ENCODE measurements around the gene COA6. TPM values are rescaled to one million over a fixed set of nuclear protein-coding genes. Genes with fewer than 3 reads are reported as not detected.

COA6 gene
- total RNA-seq, 1 experiment from 2014 or later, result 34.1 TPM

GRCh38 chr1:234433563-234434285 is 60.5 kb downstream of the COA6 start:
- CTCF ChIA-PET, result interaction anchor here (0.5 kb wide), 1 partner anchor 96 kb away, joined by 4 read pairs; no protein-coding TSS in a partner anchor

More at GRCh38 chr1:234433563-234434285, 60.5 kb downstream of the COA6 start:
- Histone ChIP-seq H3K4me2 (ENCODE audit: low read length) (no peak overlapping the region), H3K4me1 (ENCODE audit: control insufficient read depth in 1 of 2, insufficient read depth in 2 of 2, low read length in 2 of 2) (no peaks in the 10 kb centered on the region), H4K20me1 (ENCODE audit: insufficient read depth) (no peaks in the 10 kb centered on the region), H3K27me3 (ENCODE audit: insufficient read depth, low read length) (no peaks in the 10 kb centered on the region), H2AFZ (ENCODE audit: low read depth, low read length, poor library complexity, severe bottlenecking) (no peak overlapping the region), H3K9me3 (ENCODE audit: control insufficient read depth in 1 of 2, insufficient read depth in 1 of 2, low read depth in 1 of 2, low read length in 2 of 2) (no peaks in the 10 kb centered on the region), H3K9ac (ENCODE audit: low read length) (no peak overlapping the region), H3K9me2 (ENCODE audit: insufficient read depth) (no peaks in the 10 kb centered on the region), H3K79me2 (ENCODE audit: insufficient read depth, low read length) (no peaks in the 10 kb centered on the region), H3K36me3 (ENCODE audit: control insufficient read depth in 1 of 2, insufficient read depth in 2 of 2, low read length in 2 of 2) (peaks cover 0 to 2% of the 10 kb centered on the region in 2 experiments; a peak in 1 of 4 replicates), H3K27ac (ENCODE audit: low read depth, low read length) (no peak overlapping the region), H3K4me3 (replicated peaks in 1 of 2; ENCODE audit: low read depth in 1 of 2, low read length in 2 of 2) (no peak overlapping the region)
- no peak for TF ChIP-seq POLR2AphosphoS5 (IDR thresholded peaks at IDR 0.05; ENCODE audit: low read depth, low read length)
- no peak for TF ChIP-seq ATF3 (IDR thresholded peaks at IDR 0.05)
- no peak for TF ChIP-seq FOSL1 (IDR thresholded peaks at IDR 0.05; ENCODE audit: low read depth)
- no peak for TF ChIP-seq EZH2 (IDR thresholded peaks at IDR 0.05)
- no peak for TF ChIP-seq ZFX (IDR thresholded peaks at IDR 0.05)
- no peak for TF ChIP-seq TCF7L2 (IDR thresholded peaks at IDR 0.05; ENCODE audit: borderline replicate concordance, extremely low read depth, insufficient read depth, insufficient read length)
- TF ChIP-seq SP1 (IDR thresholded peaks at IDR 0.05; ENCODE audit: low read depth), result no peak
- TF ChIP-seq POLR2A (IDR thresholded peaks at IDR 0.05; ENCODE audit: borderline replicate concordance, extremely low read depth, insufficient read depth, insufficient read length), result no peak
- TF ChIP-seq ELF1 (IDR thresholded peaks at IDR 0.05; ENCODE audit: borderline replicate concordance, low read depth), result no peak
- TF ChIP-seq, protein P1, sequence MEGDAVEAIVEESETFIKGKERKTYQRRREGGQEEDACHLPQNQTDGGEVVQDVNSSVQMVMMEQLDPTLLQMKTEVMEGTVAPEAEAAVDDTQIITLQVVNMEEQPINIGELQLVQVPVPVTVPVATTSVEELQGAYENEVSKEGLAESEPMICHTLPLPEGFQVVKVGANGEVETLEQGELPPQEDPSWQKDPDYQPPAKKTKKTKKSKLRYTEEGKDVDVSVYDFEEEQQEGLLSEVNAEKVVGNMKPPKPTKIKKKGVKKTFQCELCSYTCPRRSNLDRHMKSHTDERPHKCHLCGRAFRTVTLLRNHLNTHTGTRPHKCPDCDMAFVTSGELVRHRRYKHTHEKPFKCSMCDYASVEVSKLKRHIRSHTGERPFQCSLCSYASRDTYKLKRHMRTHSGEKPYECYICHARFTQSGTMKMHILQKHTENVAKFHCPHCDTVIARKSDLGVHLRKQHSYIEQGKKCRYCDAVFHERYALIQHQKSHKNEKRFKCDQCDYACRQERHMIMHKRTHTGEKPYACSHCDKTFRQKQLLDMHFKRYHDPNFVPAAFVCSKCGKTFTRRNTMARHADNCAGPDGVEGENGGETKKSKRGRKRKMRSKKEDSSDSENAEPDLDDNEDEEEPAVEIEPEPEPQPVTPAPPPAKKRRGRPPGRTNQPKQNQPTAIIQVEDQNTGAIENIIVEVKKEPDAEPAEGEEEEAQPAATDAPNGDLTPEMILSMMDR (IDR thresholded peaks at IDR 0.05 in 2 of 3, conservative IDR thresholded peaks at IDR 0.05 in 1 of 3; ENCODE audit: borderline replicate concordance in 1 of 3, insufficient read depth in 1 of 3, low read depth in 2 of 3, low read length in 2 of 3), result no peak
- no peak for TF ChIP-seq EGR1 (IDR thresholded peaks at IDR 0.05; ENCODE audit: low read depth)
- ChIA-PET POLR2A (no interaction called here), RAD21 (ENCODE audit: low non-redundant PET in 1 of 2, low total read pairs in 2 of 2, uncharacterized antibody in 2 of 2, unreplicated experiment in 2 of 2) (no interaction called here)
- BruUV-seq (replicated peaks), result no TSS peak
- ATAC-seq, result no peak
- no peak for DNase-seq (ENCODE audit: low read depth, low spot score)
- intact Hi-C loops (cut with micrococcal nuclease), result no loop called here

Other genes starting within 250 kb of the COA6 start
- 17.2 TPM for gene TARBP1, start 105.7 kb downstream of the COA6 start, total RNA-seq (2021; ENCODE audit: unreplicated experiment)
- gene IRF2BP2, start 236.7 kb downstream of the COA6 start, total RNA-seq (2021; ENCODE audit: unreplicated experiment), result 61.3 TPM